Ovary (tissue), 3 donors: ENCODE results near the gene MIOX.

Source experiments
- CTCF ChIP-seq, 3 donors: fragments of 450-650 bp in 2 of 3; fragments of 200-600 bp in 1 of 3; IDR thresholded peaks; one replicate each; pipeline versions ENCODE4 v1.5.1 to v1.8.0; 2016 to 2022; ENCODE audit warnings: antibody characterized with exemption in 3 of 3, mild to moderate bottlenecking in 1 of 3
- POLR2A ChIP-seq: fragments of 450-650 bp; IDR thresholded peaks from one replicate; pipeline ENCODE4 v1.6.1; 2017; ENCODE audit warnings: antibody characterized with exemption, mild to moderate bottlenecking, moderate library complexity
- donor health status: DM: no; HTN: no; CAD: no.

GRCh38 chr22:50490531-50491308 lies 4.1 kb downstream of the MIOX start:
- TF ChIP-seq CTCF (IDR thresholded peaks at IDR 0.05) (no peak), POLR2A (no peak)
